HG02981 (cell line): ENCODE results near the gene ZNF417.
"Not testable (repeated sequence)": the region's sequence is repeated elsewhere in the genome, so short reads cannot be mapped to it uniquely, and the experiment has no call there.

Experiments used
- ATAC-seq: cut with Tn5 transposase; IDR thresholded peaks from one replicate; pipeline ENCODE4 v1.9.1; 2021; ENCODE audit warnings: mild to moderate bottlenecking, moderate library complexity; ENCODE audit not compliant: unreplicated experiment

The ZNF417 gene

GRCh38 chr19:57916168-57916995 lies at the start of gene ZNF417:
Gene ZNF417, minus strand, starts transcription at chr19:57916592. Its CDS starts 181 bp downstream, at chr19:57916411.
- peak; percentile 96 for ATAC-seq

- no peak for ATAC-seq
Observed at GRCh38 chr19:57964761-57965160, 48.4 kb upstream of the ZNF417 start.

GRCh38 chr19:57961785-57962184 lies 45.4 kb upstream of the ZNF417 start:
- no peak for ATAC-seq

GRCh38 chr19:57954996-57955395 lies 38.6 kb upstream of the ZNF417 start:
- ATAC-seq, result no peak

GRCh38 chr19:57949702-57950101 lies 33.3 kb upstream of the ZNF417 start:
- ATAC-seq, result no peak

- ATAC-seq, result no peak
Observed at GRCh38 chr19:57949296-57949695, 32.9 kb upstream of the ZNF417 start.

GRCh38 chr19:57947419-57948134 lies 31.2 kb upstream of the ZNF417 start, which contains the start of gene ZNF256:
Gene ZNF256, minus strand, starts transcription at chr19:57947706. Its CDS starts 232 bp downstream, at chr19:57947474.
- peak; percentile 90 for ATAC-seq

GRCh38 chr19:57947088-57947418 lies 30.7 kb upstream of the ZNF417 start:
- no peak for ATAC-seq

- no peak for ATAC-seq
Observed at GRCh38 chr19:57946316-57946715, 29.9 kb upstream of the ZNF417 start.

- no peak for ATAC-seq
Observed at GRCh38 chr19:57941593-57941992, 25.2 kb upstream of the ZNF417 start.

- no peak for ATAC-seq
Observed at GRCh38 chr19:57935731-57936130, 19.3 kb upstream of the ZNF417 start.

- ATAC-seq, result peak; percentile 60
Observed at GRCh38 chr19:57934820-57935665, 18.7 kb upstream of the ZNF417 start, which contains the start of gene ZNF418. Gene ZNF418, minus strand, starts transcription at chr19:57935402. Its CDS starts 1,580 bp downstream, at chr19:57933822.

- ATAC-seq, result no peak
Observed at GRCh38 chr19:57927587-57927986, 11.2 kb upstream of the ZNF417 start.

- no peak for ATAC-seq
Observed at GRCh38 chr19:57914531-57914930, 1.9 kb downstream of the ZNF417 start.

- ATAC-seq, result no peak
Observed at GRCh38 chr19:57907394-57907793, 9.0 kb downstream of the ZNF417 start.

GRCh38 chr19:57905258-57905657 lies 11.1 kb downstream of the ZNF417 start:
- ATAC-seq, result no peak

- ATAC-seq, result no peak
Observed at GRCh38 chr19:57903618-57904184, 12.7 kb downstream of the ZNF417 start.

GRCh38 chr19:57900311-57900710 lies 16.1 kb downstream of the ZNF417 start:
- no peak for ATAC-seq

GRCh38 chr19:57890706-57891105 lies 25.7 kb downstream of the ZNF417 start:
- ATAC-seq, result not testable (repeated sequence)

- ATAC-seq, result no peak
Observed at GRCh38 chr19:57888560-57889231, 27.7 kb downstream of the ZNF417 start, which contains the start of gene ZNF814. Gene ZNF814, minus strand, starts transcription at chr19:57889037. Its CDS starts 235 bp downstream, at chr19:57888802.
